B cell (primary cell): ENCODE measurements around the gene PROB1. TPM values are rescaled to one million over a fixed set of nuclear protein-coding genes. Genes with fewer than 3 reads are reported as not detected.

Experiments
- ATAC-seq: fragments of 200-7000 bp; cut with Tn5 transposase; one replicate; pipeline ENCODE4 v1.10.0; 2021; ENCODE audit warnings: low read depth, mild to moderate bottlenecking, moderate number of reproducible peaks, moderate library complexity
- CTCF ChIA-PET: fragments of 350-600 bp; sonication (Branson Sonifier 250); formaldehyde crosslinking; loops from one replicate; lab custom pipeline; 2021; ENCODE audit warnings: antibody characterized with exemption, inconsistent platforms; lab: Charles Lee
- POLR2A ChIA-PET: fragments of 350-600 bp; sonication (Branson Sonifier 250); formaldehyde crosslinking; loops from one replicate; lab custom pipeline; 2021; ENCODE audit warnings: antibody characterized with exemption; lab: Charles Lee
- DNase-seq: peaks from one replicate; pipeline ENCODE4 v3.0.0; 2013
- H2AFZ ChIP-seq: 2 replicates; pipeline ENCODE4 v1.6.1; 2012; ENCODE audit warnings: mild to moderate bottlenecking, low read depth, low read length; ENCODE audit not compliant: insufficient read depth, poor library complexity, severe bottlenecking
- H3K27ac ChIP-seq, 2 donors: 1 replicate in 1 of 2; 2 replicates in 1 of 2; pipeline ENCODE4 v1.5.1; 2012 to 2013; ENCODE audit warnings: low read length in 2 of 2, mild to moderate bottlenecking in 2 of 2, moderate library complexity in 1 of 2
- H3K27me3 ChIP-seq, 4 experiments: fragments of 200-600 bp in 1 of 4; sonication (generic) in 1 of 4; replicated peaks in 1 of 4; 1 replicate in 2 of 4; 2 replicates in 2 of 4; pipeline versions ENCODE4 v1.6.1 to v1.7.0; 2013 to 2016; ENCODE audit warnings: low read length in 3 of 4, mild to moderate bottlenecking in 2 of 4, mixed read lengths in 1 of 4, moderate library complexity in 1 of 4; ENCODE audit not compliant: insufficient read depth in 4 of 4, control insufficient read depth in 3 of 4; ENCODE audit errors: control extremely low read depth in 1 of 4
- H3K36me3 ChIP-seq, 2 experiments: replicated peaks in 1 of 2; 1 replicate in 1 of 2; 2 replicates in 1 of 2; pipeline versions ENCODE4 v1.6.1 to v1.7.1; 2013; ENCODE audit warnings: low read length in 1 of 2; ENCODE audit not compliant: insufficient read depth in 2 of 2, control insufficient read depth in 1 of 2; ENCODE audit errors: control extremely low read depth in 1 of 2, extremely low read depth in 1 of 2
- H3K4me1 ChIP-seq, 2 donors: fragments of 200-600 bp in 1 of 2; sonication (generic) in 1 of 2; 1 replicate in 1 of 2; 2 replicates in 1 of 2; pipeline versions ENCODE4 v1.5.1 to v1.6.1; 2013 to 2017; ENCODE audit warnings: low read length in 2 of 2; ENCODE audit not compliant: control insufficient read depth in 2 of 2, insufficient read depth in 2 of 2
- H3K4me2 ChIP-seq: replicated peaks from 2 replicates; pipeline ENCODE3; 2012; ENCODE audit warnings: mild to moderate bottlenecking, low read depth, low read length; ENCODE audit not compliant: poor library complexity, severe bottlenecking
- H3K4me3 ChIP-seq, 5 experiments: fragments of 200-600 bp in 1 of 5; sonication (generic) in 1 of 5; 1 replicate in 3 of 5; 2 replicates in 2 of 5; pipeline versions ENCODE4 v1.5.1 to v1.7.0; 2011 to 2016; ENCODE audit warnings: low read length in 4 of 5, mild to moderate bottlenecking in 4 of 5, low read depth in 2 of 5, control low read depth in 1 of 5, moderate library complexity in 1 of 5; ENCODE audit not compliant: insufficient read depth in 1 of 5; ENCODE audit errors: control extremely low read depth in 1 of 5, extremely low read depth in 1 of 5
- H3K79me2 ChIP-seq: fragments of 200-600 bp; sonication (generic); one replicate; pipeline ENCODE4 v1.6.0; 2016; ENCODE audit warnings: low read length; ENCODE audit not compliant: control insufficient read depth, insufficient read depth
- H3K9ac ChIP-seq: fragments of 200-600 bp; sonication (generic); 2 replicates; pipeline ENCODE4 v1.6.1; 2017; ENCODE audit warnings: mild to moderate bottlenecking, low read length, moderate library complexity
- H3K9me3 ChIP-seq, 3 donors: one replicate each; pipeline versions ENCODE4 v1.6.1 to v1.7.1; 2013; ENCODE audit warnings: low read length in 2 of 3; ENCODE audit not compliant: control insufficient read depth in 2 of 3, insufficient read depth in 1 of 3; ENCODE audit errors: control extremely low read depth in 1 of 3
- H4K20me1 ChIP-seq: 2 replicates; pipeline ENCODE4 v1.6.0; 2012; ENCODE audit warnings: mild to moderate bottlenecking, low read length; ENCODE audit not compliant: insufficient read depth, control insufficient read depth, poor library complexity, severe bottlenecking
- H3K27ac Mint-ChIP-seq: one replicate; pipeline ENCODE4 v1.8.0; 2021; ENCODE audit warnings: mixed read lengths
- H3K27me3 Mint-ChIP-seq: one replicate; pipeline ENCODE4 v1.8.0; 2021; ENCODE audit warnings: mixed read lengths
- H3K4me1 Mint-ChIP-seq: one replicate; pipeline ENCODE4 v1.8.0; 2021; ENCODE audit warnings: mixed read lengths
- H3K4me3 Mint-ChIP-seq: one replicate; pipeline ENCODE4 v1.8.0; 2021; ENCODE audit warnings: mixed read lengths
- H3K9me3 Mint-ChIP-seq: one replicate; pipeline ENCODE4 v1.8.0; 2022; ENCODE audit warnings: mixed read lengths; ENCODE audit not compliant: insufficient read depth
- EZH2 ChIP-seq: IDR thresholded peaks from 2 replicates; pipeline ENCODE4 v1.6.1; 2012; ENCODE audit warnings: borderline replicate concordance, low read depth, mild to moderate bottlenecking, moderate library complexity, low read length; ENCODE audit not compliant: insufficient read depth, poor library complexity, severe bottlenecking
- WGBS: methylation state at CpG from one replicate; pipeline ENCODE4 v1.1.5; 2013; ENCODE audit warnings: missing lambda C conversion rate; ENCODE audit not compliant: insufficient coverage; 5-methylcytosine and 5-hydroxymethylcytosine counted together
- intact Hi-C: fragments of 100-400 bp; cut with micrococcal nuclease; formaldehyde crosslinking; loops from one replicate; pipeline ENCODE4 v1.10.0; 2022
- polyA plus RNA-seq: library from polyadenylated mRNA; depleted of rRNA; stranded (reverse); fragments of >200 nt; gene quantifications from 2 replicates; pipeline ENCODE4 v1.2.3, GENCODE V29; 2012
- total RNA-seq, 2 donors: library from RNA; stranded (reverse); fragments of 120-200 nt in 1 of 2; gene quantifications; 1 replicate in 1 of 2; 2 replicates in 1 of 2; pipeline versions ENCODE4 v1.2.3 to v1.2.4, GENCODE V29; 2013 to 2022
- TF ChIP-seq, protein P1 (sequence below): fragments of 200-600 bp; IDR thresholded peaks from one replicate; pipeline ENCODE4 v1.8.0; 2022; ENCODE audit warnings: antibody characterized with exemption, mild to moderate bottlenecking

Gene PROB1
- total and polyA plus RNA-seq, 2 donors (not counting 1 experiment from before 2014, with no cell fraction given): 1.2 to 3.7 TPM

DNA sequence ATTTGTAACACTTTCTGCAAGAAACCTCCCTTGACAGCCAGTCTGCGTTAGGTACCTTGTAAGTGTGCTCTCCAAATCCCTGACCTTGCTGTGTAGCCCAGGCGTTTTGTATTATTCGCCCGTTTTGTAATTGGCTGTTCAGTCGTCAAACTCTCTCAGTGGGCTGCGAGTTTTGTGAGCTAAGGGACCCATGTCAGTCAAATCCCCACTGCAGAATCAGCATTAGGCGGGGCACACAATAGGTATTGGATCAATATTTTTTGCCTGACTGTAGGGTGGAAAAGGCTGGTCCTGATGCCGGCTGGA lies 43.8 kb upstream of the PROB1 start:
- Histone ChIP-seq H3K4me3 (peak overlapping the region in 4 of 5 experiments; percentile 88 to 97 (median 92)), H3K9me3 (no peaks in the 10 kb centered on the region), H3K4me2 (peak overlapping the region; percentile 90), H3K27ac (peak overlapping the region; percentile 42 to 100), H3K9ac (peak overlapping the region; percentile 100), H4K20me1 (peaks cover 4% of the 10 kb centered on the region), H3K4me1 (peaks cover 11 to 12% of the 10 kb centered on the region in 2 donors), H3K36me3 (no peaks in the 10 kb centered on the region), H3K27me3 (no peaks in the 10 kb centered on the region), H3K79me2 (peaks cover 8% of the 10 kb centered on the region), H2AFZ (peak overlapping the region; percentile 81)
- TF ChIP-seq, protein P1, sequence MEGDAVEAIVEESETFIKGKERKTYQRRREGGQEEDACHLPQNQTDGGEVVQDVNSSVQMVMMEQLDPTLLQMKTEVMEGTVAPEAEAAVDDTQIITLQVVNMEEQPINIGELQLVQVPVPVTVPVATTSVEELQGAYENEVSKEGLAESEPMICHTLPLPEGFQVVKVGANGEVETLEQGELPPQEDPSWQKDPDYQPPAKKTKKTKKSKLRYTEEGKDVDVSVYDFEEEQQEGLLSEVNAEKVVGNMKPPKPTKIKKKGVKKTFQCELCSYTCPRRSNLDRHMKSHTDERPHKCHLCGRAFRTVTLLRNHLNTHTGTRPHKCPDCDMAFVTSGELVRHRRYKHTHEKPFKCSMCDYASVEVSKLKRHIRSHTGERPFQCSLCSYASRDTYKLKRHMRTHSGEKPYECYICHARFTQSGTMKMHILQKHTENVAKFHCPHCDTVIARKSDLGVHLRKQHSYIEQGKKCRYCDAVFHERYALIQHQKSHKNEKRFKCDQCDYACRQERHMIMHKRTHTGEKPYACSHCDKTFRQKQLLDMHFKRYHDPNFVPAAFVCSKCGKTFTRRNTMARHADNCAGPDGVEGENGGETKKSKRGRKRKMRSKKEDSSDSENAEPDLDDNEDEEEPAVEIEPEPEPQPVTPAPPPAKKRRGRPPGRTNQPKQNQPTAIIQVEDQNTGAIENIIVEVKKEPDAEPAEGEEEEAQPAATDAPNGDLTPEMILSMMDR: no peak
- TF ChIP-seq EZH2: no peak
- Mint-ChIP-seq H3K27me3 (peaks cover 3% of the 10 kb centered on the region), H3K9me3 (no peaks in the 10 kb centered on the region), H3K4me3 (peak overlapping the region; percentile 97), H3K27ac (peak overlapping the region; percentile 99), H3K4me1 (peaks cover 15% of the 10 kb centered on the region)
- POLR2A ChIA-PET: interaction anchor here (0.7 to 1.4 kb wide), 6 partner anchors 31 to 309 kb away, joined by 3 to 8 read pairs (median 4); partner anchors contain the start of genes PAIP2 and SPATA24
- DNase-seq: no peak
- WGBS: 52% methylated on average over 6 of the region's 8 CpGs
- no peak for ATAC-seq
- intact Hi-C loops: loop anchor here (1.0 to 5.0 kb wide), 7 partner anchors 16 to 1226 kb away; partner anchors contain the start of genes CDC23, MATR3, SPATA24 and UBE2D2
- CTCF ChIA-PET: interaction anchor here (0.6 to 2.1 kb wide), 10 partner anchors 9 to 1085 kb away, joined by 3 to 5 read pairs (median 4); partner anchors contain the start of gene PAIP2

DNA sequence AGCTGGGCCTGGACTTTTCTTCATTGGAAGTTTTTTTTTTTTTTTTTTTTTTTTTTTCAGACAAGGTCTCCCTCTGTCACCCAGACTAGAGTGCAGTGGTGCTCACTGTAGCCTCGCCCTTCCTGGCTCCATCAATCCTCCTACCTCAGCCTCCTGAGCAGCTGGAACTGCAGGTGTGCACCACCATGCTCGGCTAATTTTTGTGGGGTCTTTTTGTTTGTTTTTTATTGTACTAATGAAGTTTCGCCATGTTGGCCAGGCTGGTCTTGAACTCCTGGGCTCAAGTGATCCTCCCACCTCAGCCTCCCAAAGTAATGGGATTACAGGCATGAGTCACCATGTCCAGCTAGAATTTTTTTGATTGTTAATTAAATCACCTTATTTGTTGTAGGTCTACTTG lies 40.8 kb upstream of the PROB1 start:
- Histone ChIP-seq H3K27me3 (no peaks in the 10 kb centered on the region), H3K9ac (no peak overlapping the region), H3K4me2 (no peak overlapping the region), H3K9me3 (no peaks in the 10 kb centered on the region), H3K27ac (no peak overlapping the region), H2AFZ (no peak overlapping the region), H3K79me2 (peaks cover 8% of the 10 kb centered on the region), H3K4me1 (peaks cover 11 to 12% of the 10 kb centered on the region in 2 donors), H3K4me3 (no peak overlapping the region), H3K36me3 (no peaks in the 10 kb centered on the region), H4K20me1 (peaks cover 4% of the 10 kb centered on the region)
- no peaks in the 10 kb centered on the region for H3K27me3 Mint-ChIP-seq
- peaks cover 14% of the 10 kb centered on the region for H3K4me1 Mint-ChIP-seq
- POLR2A ChIA-PET: interaction anchor here (0.8 kb wide), 1 partner anchor 209 kb away, joined by 3 read pairs; no protein-coding TSS in a partner anchor
- no peak for TF ChIP-seq EZH2
- TF ChIP-seq, protein P1: no peak
- CTCF ChIA-PET: interaction anchor here (1.4 to 2.0 kb wide), 2 partner anchors 8 to 13 kb away, joined by 4 to 7 read pairs; no protein-coding TSS in a partner anchor
- DNase-seq: no peak
- no CpG with 5 or more reads among the region's 3 CpGs for WGBS
- intact Hi-C loops: loop anchor here (5.0 kb wide), 1 partner anchor 82 kb away; no protein-coding TSS in a partner anchor
- H3K9me3 Mint-ChIP-seq: no peaks in the 10 kb centered on the region
- ATAC-seq: no peak
- H3K4me3 Mint-ChIP-seq: no peak overlapping the region
- no peak overlapping the region for H3K27ac Mint-ChIP-seq
